Dermis microvascular lymphatic vessel endothelial cell (primary cell): ENCODE data around the gene HTATIP2. TPM values are rescaled to one million over a fixed set of nuclear protein-coding genes. Genes with fewer than 3 reads are reported as not detected.
"Not testable (repeated sequence)": the region's sequence is repeated elsewhere in the genome, so short reads cannot be mapped to it uniquely, and the experiment has no call there.

Experiments
- DNase-seq, 2 donors: peaks; one replicate each; pipeline versions ENCODE4 v3.0.0 to v3.0.0-alpha.2; 2010; ENCODE audit warnings: low read depth in 2 of 2
- total RNA-seq: library from RNA; depleted of rRNA; stranded (reverse); fragments of >200 nt; gene quantifications from 2 replicates; pipeline ENCODE4 v1.2.1, GENCODE V29; 2014

HTATIP2 gene
- 45.1 and 46.2 TPM in 2 replicates for total RNA-seq

- peak in 1 of 2 donors; percentile 58 for DNase-seq
Observed at GRCh38 chr11:20363500-20364340, at the start of gene HTATIP2. Gene HTATIP2, plus strand, starts transcription at chr11:20363714. Its CDS starts 524 bp downstream, at chr11:20364238.

- no peak for DNase-seq
Observed at GRCh38 chr11:20315800-20316199, 47.7 kb upstream of the HTATIP2 start.

DNA sequence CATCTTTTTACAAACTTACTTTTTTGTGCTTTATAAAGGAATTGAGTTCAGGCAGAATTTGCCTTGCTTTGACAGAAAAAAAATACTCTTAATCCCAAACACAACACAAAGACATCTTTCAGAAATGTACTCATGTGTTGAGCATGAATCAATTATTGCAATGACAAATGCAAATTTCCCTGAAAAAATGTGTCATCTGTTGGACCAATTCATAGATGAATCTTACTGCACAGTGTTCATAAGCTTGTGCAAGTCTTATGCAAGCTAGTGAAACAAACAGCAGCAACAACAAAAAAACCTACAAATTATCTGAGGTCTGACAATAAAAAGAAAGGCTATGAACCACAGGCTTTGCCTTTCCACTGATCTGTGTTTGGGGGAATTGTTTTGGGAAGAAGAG, 42.3 kb upstream of the HTATIP2 start:
- no peak for DNase-seq

- DNase-seq: no peak
Observed at GRCh38 chr11:20327377-20327935, 36.1 kb upstream of the HTATIP2 start.

GRCh38 chr11:20336056-20336455, 27.5 kb upstream of the HTATIP2 start:
- DNase-seq: no peak

GRCh38 chr11:20337526-20338154, 25.9 kb upstream of the HTATIP2 start:
- DNase-seq: peak in 1 of 2 donors; percentile 37

DNA sequence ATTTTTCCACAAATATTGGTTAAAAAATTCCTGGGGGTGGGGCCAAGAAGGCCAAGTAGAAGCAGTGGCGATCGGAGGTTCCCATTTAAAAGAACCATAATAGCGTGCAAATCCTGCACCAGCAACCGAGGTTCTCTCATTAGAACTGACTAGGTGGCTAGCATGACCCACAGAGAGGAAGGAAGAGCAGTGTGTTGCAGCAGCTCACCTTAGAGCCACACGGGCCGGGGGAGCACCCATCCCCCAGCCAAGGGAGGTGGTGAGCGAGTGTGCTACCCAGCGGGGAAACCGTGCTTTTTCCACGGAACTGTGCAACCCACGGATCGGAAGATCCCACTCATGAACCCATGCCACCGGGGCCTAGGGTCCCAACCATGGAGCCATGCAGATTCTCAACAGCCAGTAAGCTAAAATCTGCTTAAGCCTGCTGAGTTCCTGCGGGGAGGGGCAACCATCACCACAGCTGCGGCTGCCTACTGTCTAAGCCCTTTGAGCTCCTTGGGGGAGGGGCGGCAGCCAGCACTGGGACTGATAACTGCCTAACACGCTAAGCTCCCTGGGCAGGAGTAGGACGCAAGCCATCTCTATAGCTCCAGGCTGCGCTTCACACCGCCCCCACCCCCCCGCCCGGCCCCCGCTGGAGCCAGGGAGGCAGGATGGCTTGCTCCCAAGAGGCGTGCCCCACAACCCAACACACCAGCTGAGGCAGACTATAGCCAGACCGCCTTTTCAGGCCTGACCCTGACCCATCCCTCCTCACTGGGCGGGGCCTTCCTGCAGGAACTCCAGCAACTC, 21.0 kb upstream of the HTATIP2 start:
- DNase-seq: no peak

- no peak for DNase-seq
Observed at GRCh38 chr11:20351136-20351535, 12.4 kb upstream of the HTATIP2 start.

GRCh38 chr11:20351751-20352262, 11.7 kb upstream of the HTATIP2 start:
- DNase-seq: no peak

GRCh38 chr11:20353829-20354434, 9.6 kb upstream of the HTATIP2 start:
- DNase-seq: peak in 1 of 2 donors; percentile 57

DNA sequence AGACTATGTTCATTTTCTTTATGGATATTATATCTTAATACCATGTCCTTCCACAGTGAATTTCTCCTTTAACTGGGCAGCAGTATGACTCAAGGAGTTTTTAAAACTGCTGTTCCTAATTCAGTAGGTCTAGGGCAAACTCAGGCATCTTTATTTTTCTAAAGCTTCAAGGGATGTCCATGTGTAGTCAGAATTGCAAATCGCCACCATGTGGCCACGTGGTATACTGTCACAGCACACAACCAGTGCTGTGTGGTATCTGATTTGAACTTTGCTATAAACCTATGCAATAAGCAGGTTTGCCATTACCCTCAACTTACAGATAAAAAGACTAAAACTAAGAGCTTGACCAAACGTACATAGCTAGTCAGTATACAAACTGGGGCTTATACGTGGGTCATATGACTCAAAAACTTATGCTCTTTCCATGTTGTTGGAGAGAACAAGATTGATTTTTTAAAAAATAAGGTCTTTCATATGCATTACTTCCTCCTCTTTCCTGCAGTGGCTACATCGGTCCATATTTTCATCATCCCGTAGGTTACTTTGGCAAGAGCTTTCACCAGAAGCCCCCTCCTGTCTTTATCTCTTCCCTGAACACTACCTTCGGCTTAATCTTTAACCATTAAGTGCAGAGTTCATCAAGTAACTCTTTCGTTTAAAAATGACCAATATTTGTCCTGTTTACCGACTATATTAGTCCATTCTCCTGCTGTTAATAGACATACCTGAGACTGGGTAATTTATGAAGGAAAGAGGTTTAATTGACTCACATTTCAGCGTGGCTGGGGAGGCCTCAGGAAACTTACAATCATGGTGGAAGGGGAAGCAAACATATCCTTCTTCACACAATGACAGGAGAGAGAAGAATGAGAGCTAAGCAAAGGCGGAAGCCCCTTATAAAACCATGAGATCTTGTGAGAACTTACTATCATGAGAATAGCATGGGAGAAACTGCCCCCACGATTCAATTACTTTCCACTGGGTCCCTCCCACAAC, 8.0 kb upstream of the HTATIP2 start:
- peak in 1 of 2 donors; percentile 65 for DNase-seq

GRCh38 chr11:20357150-20357549, 6.4 kb upstream of the HTATIP2 start:
- DNase-seq: no peak

- DNase-seq: no peak
Observed at GRCh38 chr11:20360650-20361049, 2.9 kb upstream of the HTATIP2 start.

- peak in 1 of 2 donors; percentile 68 for DNase-seq
Observed at GRCh38 chr11:20362481-20362880, 1.0 kb upstream of the HTATIP2 start.

DNA sequence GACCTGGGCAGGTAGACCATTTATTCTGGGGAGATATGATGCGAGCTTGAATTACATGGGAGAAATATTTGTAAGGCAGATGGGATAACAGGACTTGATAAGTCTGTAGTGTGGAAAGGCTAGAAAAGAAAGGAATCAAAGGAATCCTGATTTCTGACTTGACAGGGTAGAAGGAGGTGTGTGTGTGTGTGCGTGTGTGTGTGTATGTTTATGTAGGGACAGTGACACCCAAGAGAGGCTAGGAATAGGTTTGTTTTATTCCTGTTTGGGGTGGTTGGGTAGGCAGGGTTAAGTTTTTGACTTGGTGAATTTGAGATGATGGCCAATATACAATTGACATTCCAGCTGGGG, 390 bp upstream of the HTATIP2 start:
- DNase-seq: no peak

- no peak for DNase-seq
Observed at GRCh38 chr11:20364341-20364792, 853 bp downstream of the HTATIP2 start.

GRCh38 chr11:20365465-20365864, 2.0 kb downstream of the HTATIP2 start:
- DNase-seq: not testable (repeated sequence)

- peak; percentile 55 to 88 for DNase-seq
Observed at GRCh38 chr11:20367313-20367948, 3.9 kb downstream of the HTATIP2 start.

GRCh38 chr11:20368438-20368837, 4.9 kb downstream of the HTATIP2 start:
- no peak for DNase-seq
